22Rv1 (cell line): ENCODE measurements around the gene CROCC.
"Not testable (repeated sequence)": the region's sequence is repeated elsewhere in the genome, so short reads cannot be mapped to it uniquely, and the experiment has no call there.

ENCODE experiments used
- ZFX ChIP-seq: fragments of 450-650 bp; IDR thresholded peaks from 2 replicates; pipeline ENCODE4 v1.6.1; 2017; ENCODE audit warnings: antibody characterized with exemption, borderline replicate concordance
- TF ChIP-seq, protein P1 (sequence below): fragments of 450-650 bp; IDR thresholded peaks from 2 replicates; pipeline ENCODE4 v1.5.1; 2017; ENCODE audit warnings: mild to moderate bottlenecking

DNA sequence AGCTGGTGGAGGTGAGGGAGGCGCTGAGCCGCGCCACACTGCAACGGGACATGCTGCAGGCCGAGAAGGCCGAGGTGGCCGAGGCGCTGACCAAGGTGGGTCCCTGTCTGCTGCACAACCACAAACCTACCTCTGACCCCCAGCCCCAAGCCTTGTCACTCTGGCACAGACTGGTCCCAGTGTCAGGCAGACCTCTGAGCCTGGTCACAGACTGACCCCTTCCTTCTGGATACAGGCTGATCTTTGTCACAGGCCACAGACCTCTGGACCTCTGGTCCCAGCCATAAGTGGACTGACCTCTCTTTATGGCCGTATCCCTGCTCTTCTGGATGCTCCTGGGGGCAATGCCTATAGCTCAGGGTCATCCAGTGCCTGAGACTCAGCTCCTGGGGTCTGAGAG lies 23.8 kb downstream of the CROCC start:
- TF ChIP-seq, protein P1, sequence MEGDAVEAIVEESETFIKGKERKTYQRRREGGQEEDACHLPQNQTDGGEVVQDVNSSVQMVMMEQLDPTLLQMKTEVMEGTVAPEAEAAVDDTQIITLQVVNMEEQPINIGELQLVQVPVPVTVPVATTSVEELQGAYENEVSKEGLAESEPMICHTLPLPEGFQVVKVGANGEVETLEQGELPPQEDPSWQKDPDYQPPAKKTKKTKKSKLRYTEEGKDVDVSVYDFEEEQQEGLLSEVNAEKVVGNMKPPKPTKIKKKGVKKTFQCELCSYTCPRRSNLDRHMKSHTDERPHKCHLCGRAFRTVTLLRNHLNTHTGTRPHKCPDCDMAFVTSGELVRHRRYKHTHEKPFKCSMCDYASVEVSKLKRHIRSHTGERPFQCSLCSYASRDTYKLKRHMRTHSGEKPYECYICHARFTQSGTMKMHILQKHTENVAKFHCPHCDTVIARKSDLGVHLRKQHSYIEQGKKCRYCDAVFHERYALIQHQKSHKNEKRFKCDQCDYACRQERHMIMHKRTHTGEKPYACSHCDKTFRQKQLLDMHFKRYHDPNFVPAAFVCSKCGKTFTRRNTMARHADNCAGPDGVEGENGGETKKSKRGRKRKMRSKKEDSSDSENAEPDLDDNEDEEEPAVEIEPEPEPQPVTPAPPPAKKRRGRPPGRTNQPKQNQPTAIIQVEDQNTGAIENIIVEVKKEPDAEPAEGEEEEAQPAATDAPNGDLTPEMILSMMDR: not testable (repeated sequence)
- TF ChIP-seq ZFX: not testable (repeated sequence)
